DND-41 (cell line): ENCODE results near the gene ARHGAP24.

Source experiments
- EZH2 ChIP-seq: IDR thresholded peaks from 3 replicates; pipeline ENCODE4 v1.6.1; 2012; ENCODE audit warnings: borderline replicate concordance, low read depth, mild to moderate bottlenecking, moderate library complexity, low read length, inconsistent platforms; ENCODE audit not compliant: severe bottlenecking
- TF ChIP-seq, protein P1 (sequence below): IDR thresholded peaks from 2 replicates; pipeline ENCODE4 v1.5.1; 2012; ENCODE audit warnings: borderline replicate concordance, low read length, moderate library complexity, mild to moderate bottlenecking; ENCODE audit not compliant: poor library complexity, severe bottlenecking; ENCODE audit errors: extremely low read depth

DNA sequence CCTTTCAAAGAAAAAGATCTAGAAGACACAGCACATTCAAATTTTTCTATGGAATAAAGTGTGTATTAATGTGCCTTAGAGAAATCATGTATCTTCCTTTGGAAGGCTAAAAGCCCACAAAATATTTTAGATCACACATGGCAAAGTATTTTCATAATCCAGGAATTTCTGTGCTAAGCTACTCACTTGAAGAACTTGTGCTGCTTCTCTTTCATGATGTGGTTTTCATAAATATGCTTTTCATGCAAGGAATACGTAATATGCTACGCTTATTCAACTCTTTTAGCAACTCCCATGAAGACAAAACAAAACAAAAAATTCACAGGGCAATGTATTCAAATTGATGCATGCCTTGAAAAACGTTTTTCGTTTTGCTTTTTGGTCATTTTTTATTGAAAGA, 125.6 kb downstream of the ARHGAP24 start:
- TF ChIP-seq, protein P1, sequence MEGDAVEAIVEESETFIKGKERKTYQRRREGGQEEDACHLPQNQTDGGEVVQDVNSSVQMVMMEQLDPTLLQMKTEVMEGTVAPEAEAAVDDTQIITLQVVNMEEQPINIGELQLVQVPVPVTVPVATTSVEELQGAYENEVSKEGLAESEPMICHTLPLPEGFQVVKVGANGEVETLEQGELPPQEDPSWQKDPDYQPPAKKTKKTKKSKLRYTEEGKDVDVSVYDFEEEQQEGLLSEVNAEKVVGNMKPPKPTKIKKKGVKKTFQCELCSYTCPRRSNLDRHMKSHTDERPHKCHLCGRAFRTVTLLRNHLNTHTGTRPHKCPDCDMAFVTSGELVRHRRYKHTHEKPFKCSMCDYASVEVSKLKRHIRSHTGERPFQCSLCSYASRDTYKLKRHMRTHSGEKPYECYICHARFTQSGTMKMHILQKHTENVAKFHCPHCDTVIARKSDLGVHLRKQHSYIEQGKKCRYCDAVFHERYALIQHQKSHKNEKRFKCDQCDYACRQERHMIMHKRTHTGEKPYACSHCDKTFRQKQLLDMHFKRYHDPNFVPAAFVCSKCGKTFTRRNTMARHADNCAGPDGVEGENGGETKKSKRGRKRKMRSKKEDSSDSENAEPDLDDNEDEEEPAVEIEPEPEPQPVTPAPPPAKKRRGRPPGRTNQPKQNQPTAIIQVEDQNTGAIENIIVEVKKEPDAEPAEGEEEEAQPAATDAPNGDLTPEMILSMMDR = no peak
- no peak for TF ChIP-seq EZH2
